Parathyroid adenoma (tissue), 2 donors: ENCODE measurements around the gene STK4.

Experiments used
- H2AFZ ChIP-seq: fragments of 300-600 bp; sonication (generic); one replicate; pipeline ENCODE4 v1.7.0; 2017; ENCODE audit warnings: antibody characterized with exemption, mild to moderate bottlenecking
- H3K27ac ChIP-seq: fragments of 300-600 bp; sonication (generic); one replicate; pipeline ENCODE4 v1.7.0; 2017
- H3K27me3 ChIP-seq: fragments of 300-600 bp; sonication (generic); one replicate; pipeline ENCODE4 v1.7.0; 2017; ENCODE audit warnings: low read length; ENCODE audit not compliant: control insufficient read depth, insufficient read depth
- H3K36me3 ChIP-seq: fragments of 300-600 bp; sonication (generic); one replicate; pipeline ENCODE4 v1.7.0; 2017; ENCODE audit warnings: low read length; ENCODE audit not compliant: control insufficient read depth, insufficient read depth
- H3K4me1 ChIP-seq: fragments of 300-600 bp; sonication (generic); one replicate; pipeline ENCODE4 v1.7.0; 2017; ENCODE audit warnings: control low read depth
- H3K4me2 ChIP-seq: fragments of 300-600 bp; sonication (generic); one replicate; pipeline ENCODE4 v1.7.0; 2017; ENCODE audit warnings: low read length
- H3K4me3 ChIP-seq: fragments of 300-600 bp; sonication (generic); one replicate; pipeline ENCODE4 v1.7.0; 2017; ENCODE audit warnings: low read depth, low read length
- H3K79me2 ChIP-seq: fragments of 300-600 bp; sonication (generic); one replicate; pipeline ENCODE4 v1.7.0; 2017; ENCODE audit warnings: control low read depth
- H3K9ac ChIP-seq: fragments of 300-600 bp; sonication (generic); one replicate; pipeline ENCODE4 v1.7.0; 2017; ENCODE audit warnings: mild to moderate bottlenecking
- H3K9me3 ChIP-seq: fragments of 300-600 bp; sonication (generic); one replicate; pipeline ENCODE4 v1.7.0; 2017; ENCODE audit warnings: low read length; ENCODE audit not compliant: control insufficient read depth
- TF ChIP-seq, protein P1 (sequence below): fragments of 300-600 bp; sonication (generic); IDR thresholded peaks from one replicate; pipeline ENCODE4 v1.7.0; 2017; ENCODE audit warnings: antibody characterized with exemption, mild to moderate bottlenecking
- donor health status: primary hyperparathyroidism.

Gene STK4

DNA sequence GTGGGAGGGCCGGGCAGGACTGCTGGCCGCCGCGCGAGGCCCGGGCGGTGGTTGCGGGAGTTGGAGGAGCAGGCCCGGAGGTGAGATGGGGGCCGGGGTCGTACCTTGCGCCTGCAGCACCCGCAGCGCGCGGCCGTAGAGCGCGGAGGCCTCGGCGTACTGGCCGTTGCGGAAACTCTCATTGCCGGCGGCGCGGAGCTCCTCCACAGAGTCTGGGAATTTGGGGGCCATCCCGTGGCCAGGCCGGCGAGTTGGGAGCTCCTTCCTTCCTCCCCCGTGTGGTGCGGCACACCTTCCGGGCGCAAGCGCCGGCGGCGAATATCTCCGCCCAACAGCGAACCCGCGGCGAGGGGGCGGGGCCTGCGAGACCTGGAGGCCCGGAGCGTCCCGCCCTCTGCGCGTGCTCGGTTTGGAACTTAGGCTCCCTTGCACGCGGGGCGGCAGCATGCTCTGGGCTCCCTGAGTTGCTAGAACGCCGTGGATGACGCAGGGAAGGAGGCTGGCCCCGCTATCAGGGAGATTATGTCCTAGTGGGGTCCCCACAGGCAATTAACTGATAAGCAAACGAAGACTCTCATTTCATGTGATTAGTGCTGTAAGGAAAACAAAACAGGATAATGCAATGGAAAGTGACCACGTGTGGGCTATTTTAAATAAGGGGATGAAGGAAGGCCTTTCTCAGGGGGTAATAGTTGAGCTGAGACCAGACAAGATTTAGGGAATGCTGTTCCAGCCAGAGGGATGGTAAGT is 6.0 kb upstream of the STK4 start, which contains the start of gene TOMM34:
TSS of gene TOMM34 (minus strand) at position 295 of the 750 bp plus-strand sequence. CDS start at position 231, 64 bp downstream.
- Histone ChIP-seq H3K4me2 (peak within 1 kb of the TSS; percentile 88), H3K9ac (no peak within 1 kb of the TSS), H2AFZ (peak within 1 kb of the TSS; percentile 84), H3K79me2 (no peaks in the 10 kb centered on the region), H3K4me1 (peaks cover 8% of the 10 kb centered on the region), H3K4me3 (peak within 1 kb of the TSS; percentile 69), H3K36me3 (no peaks in the 10 kb centered on the region), H3K9me3 (no peaks in the 10 kb centered on the region), H3K27ac (peak within 1 kb of the TSS; percentile 40), H3K27me3 (no peaks in the 10 kb centered on the region)
- TF ChIP-seq, protein P1, sequence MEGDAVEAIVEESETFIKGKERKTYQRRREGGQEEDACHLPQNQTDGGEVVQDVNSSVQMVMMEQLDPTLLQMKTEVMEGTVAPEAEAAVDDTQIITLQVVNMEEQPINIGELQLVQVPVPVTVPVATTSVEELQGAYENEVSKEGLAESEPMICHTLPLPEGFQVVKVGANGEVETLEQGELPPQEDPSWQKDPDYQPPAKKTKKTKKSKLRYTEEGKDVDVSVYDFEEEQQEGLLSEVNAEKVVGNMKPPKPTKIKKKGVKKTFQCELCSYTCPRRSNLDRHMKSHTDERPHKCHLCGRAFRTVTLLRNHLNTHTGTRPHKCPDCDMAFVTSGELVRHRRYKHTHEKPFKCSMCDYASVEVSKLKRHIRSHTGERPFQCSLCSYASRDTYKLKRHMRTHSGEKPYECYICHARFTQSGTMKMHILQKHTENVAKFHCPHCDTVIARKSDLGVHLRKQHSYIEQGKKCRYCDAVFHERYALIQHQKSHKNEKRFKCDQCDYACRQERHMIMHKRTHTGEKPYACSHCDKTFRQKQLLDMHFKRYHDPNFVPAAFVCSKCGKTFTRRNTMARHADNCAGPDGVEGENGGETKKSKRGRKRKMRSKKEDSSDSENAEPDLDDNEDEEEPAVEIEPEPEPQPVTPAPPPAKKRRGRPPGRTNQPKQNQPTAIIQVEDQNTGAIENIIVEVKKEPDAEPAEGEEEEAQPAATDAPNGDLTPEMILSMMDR: no peak

- peaks cover 12% of the 10 kb centered on the region for H3K4me1 ChIP-seq
- H3K27ac ChIP-seq: no peak overlapping the region
- H3K27me3 ChIP-seq: no peaks in the 10 kb centered on the region
- peak overlapping the region; percentile 4 for H3K4me2 ChIP-seq
- H3K9me3 ChIP-seq: no peaks in the 10 kb centered on the region
- no peak overlapping the region for H3K9ac ChIP-seq
- TF ChIP-seq, protein P1: no peak
- H3K79me2 ChIP-seq: no peaks in the 10 kb centered on the region
- peak overlapping the region; percentile 84 for H2AFZ ChIP-seq
- peak overlapping the region; percentile 69 for H3K4me3 ChIP-seq
- no peaks in the 10 kb centered on the region for H3K36me3 ChIP-seq
Observed at GRCh38 chr20:44961011-44961869, 5.1 kb upstream of the STK4 start.

DNA sequence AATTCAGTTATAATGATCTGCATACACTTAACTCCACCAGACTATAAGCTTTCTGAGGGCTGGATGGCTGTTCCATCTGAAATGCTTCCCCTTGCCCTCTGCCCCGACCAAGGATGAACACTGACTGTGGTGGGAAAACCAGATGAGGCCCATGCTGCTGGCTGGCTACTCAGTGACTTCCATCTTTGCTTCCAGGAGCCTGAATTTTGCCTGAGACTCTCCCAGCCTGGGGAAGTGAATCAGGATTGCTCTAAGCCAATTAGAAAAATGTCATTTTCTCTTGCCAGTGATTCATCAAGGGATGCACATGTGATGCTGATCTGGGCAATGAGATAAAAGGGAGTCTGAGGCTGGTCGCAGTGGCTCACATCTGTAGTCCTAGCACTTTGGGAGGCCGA is 4.4 kb upstream of the STK4 start:
- no peak overlapping the region for H3K27ac ChIP-seq
- no peaks in the 10 kb centered on the region for H3K9me3 ChIP-seq
- no peaks in the 10 kb centered on the region for H3K79me2 ChIP-seq
- TF ChIP-seq, protein P1: no peak
- no peaks in the 10 kb centered on the region for H3K36me3 ChIP-seq
- H2AFZ ChIP-seq: no peak overlapping the region
- H3K9ac ChIP-seq: no peak overlapping the region
- no peak overlapping the region for H3K4me2 ChIP-seq
- no peak overlapping the region for H3K4me3 ChIP-seq
- H3K4me1 ChIP-seq: peaks cover 12% of the 10 kb centered on the region
- H3K27me3 ChIP-seq: no peaks in the 10 kb centered on the region

- Histone ChIP-seq H3K9me3 (no peaks in the 10 kb centered on the region), H2AFZ (no peak overlapping the region), H3K79me2 (no peaks in the 10 kb centered on the region), H3K36me3 (no peaks in the 10 kb centered on the region), H3K4me3 (no peak overlapping the region), H3K27me3 (no peaks in the 10 kb centered on the region), H3K27ac (no peak overlapping the region), H3K4me2 (no peak overlapping the region), H3K4me1 (peaks cover 15% of the 10 kb centered on the region), H3K9ac (no peak overlapping the region)
- TF ChIP-seq, protein P1: no peak
Observed at GRCh38 chr20:44962483-44962882, 3.8 kb upstream of the STK4 start.
